DOHH2 (cell line): ENCODE data around the gene CPNE5.
A peak's percentile ranks its signal among the peaks of the same experiment; 100 is the strongest.

Source experiments
- H3F3A ChIP-seq: fragments of 200-600 bp; sonication (generic), shearing (Covaris generic); 2 replicates; pipeline ENCODE4 v1.6.0; 2016; ENCODE audit warnings: antibody characterized with exemption, mild to moderate bottlenecking; ENCODE audit not compliant: control insufficient read depth, insufficient read depth
- H3K27ac ChIP-seq: fragments of 200-600 bp; sonication (generic); 2 replicates; pipeline ENCODE4 v1.5.1; 2014; ENCODE audit warnings: low read depth, mild to moderate bottlenecking, low read length, moderate library complexity
- H3K27me3 ChIP-seq: fragments of 200-600 bp; sonication (generic); 2 replicates; pipeline ENCODE4 v1.6.1; 2014; ENCODE audit warnings: mild to moderate bottlenecking, low read length, mixed read lengths; ENCODE audit not compliant: control insufficient read depth
- H3K36me3 ChIP-seq: fragments of 200-600 bp; sonication (generic); 2 replicates; pipeline ENCODE4 v1.6.1; 2014; ENCODE audit warnings: mild to moderate bottlenecking, low read length, moderate library complexity, mixed read lengths; ENCODE audit not compliant: control insufficient read depth
- H3K4me1 ChIP-seq: fragments of 200-600 bp; sonication (generic); 2 replicates; pipeline ENCODE4 v1.6.1; 2014; ENCODE audit warnings: mild to moderate bottlenecking, low read length, mixed read lengths; ENCODE audit not compliant: control insufficient read depth
- H3K4me2 ChIP-seq: fragments of 200-600 bp; sonication (generic); 2 replicates; pipeline ENCODE4 v1.6.0; 2014; ENCODE audit warnings: mild to moderate bottlenecking, low read length, moderate library complexity
- H3K4me3 ChIP-seq: fragments of 200-600 bp; sonication (generic); 2 replicates; pipeline ENCODE4 v1.5.1; 2014; ENCODE audit warnings: mild to moderate bottlenecking, low read length, mixed read lengths
- H3K79me2 ChIP-seq: fragments of 200-600 bp; sonication (generic); 2 replicates; pipeline ENCODE4 v1.6.1; 2014; ENCODE audit warnings: mild to moderate bottlenecking, low read length, mixed read lengths; ENCODE audit not compliant: control insufficient read depth
- H3K9me2 ChIP-seq: fragments of 200-600 bp; sonication (generic); replicated peaks from 2 replicates; pipeline ENCODE4 v1.6.1; 2014; ENCODE audit warnings: mild to moderate bottlenecking, low read length, mixed read lengths; ENCODE audit not compliant: control insufficient read depth
- H3K9me3 ChIP-seq: fragments of 200-600 bp; sonication (generic); 2 replicates; pipeline ENCODE4 v1.6.1; 2014; ENCODE audit warnings: antibody characterized with exemption, low read length, mixed read lengths; ENCODE audit not compliant: control insufficient read depth, insufficient read depth
- H4K20me1 ChIP-seq: fragments of 200-600 bp; sonication (generic); 2 replicates; pipeline ENCODE4 v1.6.0; 2014; ENCODE audit warnings: low read depth, mild to moderate bottlenecking, antibody characterized with exemption, low read length, moderate library complexity; ENCODE audit not compliant: control insufficient read depth, insufficient read depth
- EZH2phosphoT487 ChIP-seq: fragments of 200-600 bp; sonication (generic); IDR thresholded peaks from 2 replicates; pipeline ENCODE4 v1.6.1; 2017; ENCODE audit warnings: borderline replicate concordance, mild to moderate bottlenecking, antibody characterized with exemption, low read length, moderate library complexity, mixed read lengths
- TF ChIP-seq, protein P1 (sequence below): fragments of 200-600 bp; sonication (generic); IDR thresholded peaks from one replicate; pipeline ENCODE4 v1.5.1; 2014; ENCODE audit warnings: antibody characterized with exemption, mild to moderate bottlenecking, low read depth, low read length; ENCODE audit not compliant: poor library complexity, severe bottlenecking

CPNE5 gene

DNA sequence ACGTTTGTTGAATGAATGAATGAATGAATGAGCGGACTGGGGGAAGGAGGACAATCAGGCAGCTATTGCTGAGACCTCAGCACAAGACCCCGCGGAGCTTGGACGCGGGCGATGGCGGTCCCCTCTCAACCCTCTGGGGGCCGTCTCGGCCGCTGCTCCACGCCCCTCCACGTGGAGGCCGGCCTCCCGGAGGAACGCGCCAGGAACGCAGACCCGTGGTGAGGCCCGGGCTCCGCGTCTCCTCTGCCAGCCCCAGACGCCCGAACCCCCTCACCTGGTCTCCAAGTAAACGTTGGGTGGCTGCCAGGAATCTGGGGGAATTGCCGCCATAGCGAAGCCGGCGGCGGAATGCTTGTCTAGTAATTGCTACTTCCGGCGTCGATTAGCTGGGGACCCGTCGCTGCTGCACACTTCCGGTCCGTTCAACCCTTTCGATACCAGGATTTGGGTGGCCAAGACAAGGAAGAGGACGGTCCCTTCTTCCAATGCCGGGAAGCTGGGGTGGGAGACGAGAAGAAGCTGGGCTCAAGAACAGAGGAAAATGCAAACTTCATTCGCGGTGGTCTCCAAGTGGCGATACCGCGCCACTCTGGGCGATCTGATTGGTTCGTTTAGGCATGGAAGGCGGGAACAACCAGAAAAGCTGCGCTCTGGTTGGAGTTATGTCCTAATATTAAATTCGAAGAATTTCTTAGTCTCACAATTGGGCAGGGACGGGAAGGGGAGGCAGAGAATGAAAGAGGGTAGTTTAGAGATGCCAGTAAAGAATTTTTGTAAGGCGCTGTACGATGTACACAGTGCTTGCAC is 35.4 kb upstream of the CPNE5 start, which contains the start of gene PPIL1:
Gene PPIL1, minus strand, starts transcription at position 361 of the 807 bp plus-strand sequence. Its CDS starts 31 bp downstream, at position 330.
- Histone ChIP-seq H3K9me2 (no peaks in the 10 kb centered on the region), H3K79me2 (peaks cover 47% of the 10 kb centered on the region), H3K27me3 (no peaks in the 10 kb centered on the region), H3K4me2 (peak within 1 kb of the TSS; percentile 70), H3K9me3 (no peaks in the 10 kb centered on the region), H3F3A (no peaks in the 10 kb centered on the region), H4K20me1 (no peaks in the 10 kb centered on the region), H3K27ac (peak within 1 kb of the TSS; percentile 71), H3K36me3 (peaks cover 35% of the 10 kb centered on the region), H3K4me3 (peak within 1 kb of the TSS; percentile 86), H3K4me1 (peaks cover 27% of the 10 kb centered on the region)
- TF ChIP-seq, protein P1, sequence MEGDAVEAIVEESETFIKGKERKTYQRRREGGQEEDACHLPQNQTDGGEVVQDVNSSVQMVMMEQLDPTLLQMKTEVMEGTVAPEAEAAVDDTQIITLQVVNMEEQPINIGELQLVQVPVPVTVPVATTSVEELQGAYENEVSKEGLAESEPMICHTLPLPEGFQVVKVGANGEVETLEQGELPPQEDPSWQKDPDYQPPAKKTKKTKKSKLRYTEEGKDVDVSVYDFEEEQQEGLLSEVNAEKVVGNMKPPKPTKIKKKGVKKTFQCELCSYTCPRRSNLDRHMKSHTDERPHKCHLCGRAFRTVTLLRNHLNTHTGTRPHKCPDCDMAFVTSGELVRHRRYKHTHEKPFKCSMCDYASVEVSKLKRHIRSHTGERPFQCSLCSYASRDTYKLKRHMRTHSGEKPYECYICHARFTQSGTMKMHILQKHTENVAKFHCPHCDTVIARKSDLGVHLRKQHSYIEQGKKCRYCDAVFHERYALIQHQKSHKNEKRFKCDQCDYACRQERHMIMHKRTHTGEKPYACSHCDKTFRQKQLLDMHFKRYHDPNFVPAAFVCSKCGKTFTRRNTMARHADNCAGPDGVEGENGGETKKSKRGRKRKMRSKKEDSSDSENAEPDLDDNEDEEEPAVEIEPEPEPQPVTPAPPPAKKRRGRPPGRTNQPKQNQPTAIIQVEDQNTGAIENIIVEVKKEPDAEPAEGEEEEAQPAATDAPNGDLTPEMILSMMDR = peak; percentile 15
- TF ChIP-seq EZH2phosphoT487 = no peak

DNA sequence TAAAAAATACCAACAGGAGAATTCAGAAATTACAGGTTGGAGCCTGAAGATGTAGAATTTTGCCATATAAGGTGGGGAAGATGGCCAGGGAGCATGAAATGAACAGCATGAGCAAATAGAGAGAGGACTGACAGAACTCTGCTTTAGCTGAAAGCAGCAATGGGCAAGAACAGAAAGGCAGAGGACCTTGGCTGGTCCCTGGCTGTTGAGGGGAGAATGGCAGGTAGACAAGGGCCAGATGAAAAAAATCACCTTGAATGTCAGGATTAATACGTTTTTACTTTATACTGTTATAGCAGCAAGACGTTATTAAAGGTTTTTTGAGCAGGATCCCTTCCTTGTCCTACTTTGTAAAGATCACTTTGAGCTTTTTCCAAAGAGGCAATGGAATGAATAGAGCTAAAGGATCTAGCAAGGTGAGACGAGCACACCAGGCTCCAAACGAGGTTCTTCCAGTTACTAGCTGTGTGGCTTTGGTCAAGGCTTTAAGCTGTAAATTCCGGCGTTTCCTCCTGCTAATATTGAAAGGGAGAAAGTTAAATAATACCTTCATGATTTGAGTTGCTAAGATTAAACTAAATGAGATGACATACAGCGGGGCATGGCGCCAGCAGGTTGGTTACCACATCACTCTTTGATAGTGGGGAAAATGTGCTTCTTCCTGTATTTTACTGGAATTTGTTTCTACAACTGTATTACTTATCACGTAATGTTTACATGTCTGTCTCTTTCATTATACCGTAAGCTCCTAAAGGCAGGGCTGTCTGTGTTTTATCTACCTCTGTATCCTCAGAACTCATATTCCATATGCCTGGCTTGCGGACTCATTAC is 34.6 kb upstream of the CPNE5 start:
- H4K20me1 ChIP-seq = no peaks in the 10 kb centered on the region
- peaks cover 27% of the 10 kb centered on the region for H3K4me1 ChIP-seq
- peaks cover 55% of the 10 kb centered on the region for H3K79me2 ChIP-seq
- H3K9me3 ChIP-seq = no peaks in the 10 kb centered on the region
- peak overlapping the region; percentile 86 for H3K4me3 ChIP-seq
- H3K4me2 ChIP-seq = peak overlapping the region; percentile 70
- H3K36me3 ChIP-seq = peaks cover 40% of the 10 kb centered on the region
- peak overlapping the region; percentile 71 for H3K27ac ChIP-seq
- no peaks in the 10 kb centered on the region for H3K9me2 ChIP-seq
- no peaks in the 10 kb centered on the region for H3K27me3 ChIP-seq
- TF ChIP-seq, protein P1 = peak; percentile 13
- TF ChIP-seq EZH2phosphoT487 = no peak
- no peaks in the 10 kb centered on the region for H3F3A ChIP-seq

DNA sequence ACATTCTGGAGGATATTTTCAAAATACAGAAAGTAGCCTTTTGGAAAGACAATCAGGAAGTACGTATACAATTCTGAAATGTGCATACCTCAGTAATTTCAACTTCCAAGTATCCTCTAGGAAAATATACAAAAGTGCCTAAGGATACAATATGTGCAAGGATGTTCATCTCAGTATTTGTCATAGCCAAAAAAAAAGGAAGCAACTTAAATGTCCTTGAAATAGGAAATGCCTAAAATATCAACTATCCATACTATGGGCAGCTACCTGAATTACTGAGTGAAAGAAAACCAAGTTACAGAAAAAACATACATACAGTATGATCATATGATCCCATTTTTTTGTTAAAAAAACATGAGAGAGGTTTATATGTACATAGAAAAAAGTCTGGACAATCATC is 33.9 kb upstream of the CPNE5 start:
- no peak for TF ChIP-seq EZH2phosphoT487
- TF ChIP-seq, protein P1 = no peak
- H3F3A ChIP-seq = no peaks in the 10 kb centered on the region
- H3K9me3 ChIP-seq = no peaks in the 10 kb centered on the region
- no peaks in the 10 kb centered on the region for H3K9me2 ChIP-seq
- H3K27me3 ChIP-seq = no peaks in the 10 kb centered on the region
- H3K36me3 ChIP-seq = peaks cover 46% of the 10 kb centered on the region
- no peaks in the 10 kb centered on the region for H4K20me1 ChIP-seq
- no peak overlapping the region for H3K27ac ChIP-seq
- H3K4me3 ChIP-seq = peak overlapping the region; percentile 86
- peaks cover 27% of the 10 kb centered on the region for H3K4me1 ChIP-seq
- H3K4me2 ChIP-seq = peak overlapping the region; percentile 70
- peaks cover 62% of the 10 kb centered on the region for H3K79me2 ChIP-seq
